HG03045 (cell line): ENCODE measurements around the gene SLC26A6.

ENCODE experiments used
- ATAC-seq: cut with Tn5 transposase; IDR thresholded peaks from one replicate; pipeline ENCODE4 v1.9.1; 2021; ENCODE audit warnings: mild to moderate bottlenecking, moderate library complexity; ENCODE audit not compliant: unreplicated experiment

The SLC26A6 gene, protein sequence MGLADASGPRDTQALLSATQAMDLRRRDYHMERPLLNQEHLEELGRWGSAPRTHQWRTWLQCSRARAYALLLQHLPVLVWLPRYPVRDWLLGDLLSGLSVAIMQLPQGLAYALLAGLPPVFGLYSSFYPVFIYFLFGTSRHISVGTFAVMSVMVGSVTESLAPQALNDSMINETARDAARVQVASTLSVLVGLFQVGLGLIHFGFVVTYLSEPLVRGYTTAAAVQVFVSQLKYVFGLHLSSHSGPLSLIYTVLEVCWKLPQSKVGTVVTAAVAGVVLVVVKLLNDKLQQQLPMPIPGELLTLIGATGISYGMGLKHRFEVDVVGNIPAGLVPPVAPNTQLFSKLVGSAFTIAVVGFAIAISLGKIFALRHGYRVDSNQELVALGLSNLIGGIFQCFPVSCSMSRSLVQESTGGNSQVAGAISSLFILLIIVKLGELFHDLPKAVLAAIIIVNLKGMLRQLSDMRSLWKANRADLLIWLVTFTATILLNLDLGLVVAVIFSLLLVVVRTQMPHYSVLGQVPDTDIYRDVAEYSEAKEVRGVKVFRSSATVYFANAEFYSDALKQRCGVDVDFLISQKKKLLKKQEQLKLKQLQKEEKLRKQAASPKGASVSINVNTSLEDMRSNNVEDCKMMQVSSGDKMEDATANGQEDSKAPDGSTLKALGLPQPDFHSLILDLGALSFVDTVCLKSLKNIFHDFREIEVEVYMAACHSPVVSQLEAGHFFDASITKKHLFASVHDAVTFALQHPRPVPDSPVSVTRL

DNA sequence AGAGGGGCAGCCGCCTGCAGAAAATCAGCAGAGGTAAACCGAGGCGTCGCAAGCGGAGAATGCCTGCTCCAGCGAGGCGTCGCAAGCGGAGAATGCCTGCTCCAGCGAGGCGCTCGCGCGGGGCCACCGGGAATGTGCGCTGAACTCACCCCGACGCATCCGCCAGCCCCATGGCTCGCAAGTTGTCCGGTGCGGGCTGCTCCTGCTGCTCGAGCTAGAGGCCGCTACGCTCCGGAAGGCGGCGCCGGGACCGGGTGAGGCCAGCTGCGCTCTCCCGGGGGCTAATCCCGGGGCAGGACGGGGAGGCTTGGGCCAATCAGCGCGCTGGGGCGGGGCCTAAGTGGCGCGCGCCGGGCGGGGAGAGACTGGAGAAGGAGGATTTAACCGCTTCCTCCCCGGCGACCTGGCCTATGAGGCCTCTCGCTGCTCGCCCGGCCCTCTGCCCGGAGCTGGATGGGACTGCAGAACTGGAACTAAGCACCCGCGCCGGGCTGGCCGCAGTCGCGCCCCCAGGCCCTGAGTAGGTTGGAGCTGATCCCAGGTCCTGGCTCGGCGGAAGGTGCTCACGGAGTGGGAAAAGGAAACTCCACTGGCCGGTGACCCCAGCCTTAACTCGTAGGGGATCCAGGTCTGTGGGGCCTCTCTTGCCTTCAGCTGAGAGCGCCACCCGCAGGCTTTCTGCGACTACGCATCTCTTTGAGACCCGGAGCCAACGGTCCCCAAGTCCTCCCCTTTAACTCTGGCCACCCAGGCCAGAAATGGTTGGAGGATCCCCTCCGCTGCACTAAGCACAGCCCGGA lies at the start of gene SLC26A6:
Gene SLC26A6, minus strand, starts transcription at position 240 of the 800 bp plus-strand sequence. Its CDS starts 68 bp downstream, at position 172.
- ATAC-seq, result peak; percentile 90

DNA sequence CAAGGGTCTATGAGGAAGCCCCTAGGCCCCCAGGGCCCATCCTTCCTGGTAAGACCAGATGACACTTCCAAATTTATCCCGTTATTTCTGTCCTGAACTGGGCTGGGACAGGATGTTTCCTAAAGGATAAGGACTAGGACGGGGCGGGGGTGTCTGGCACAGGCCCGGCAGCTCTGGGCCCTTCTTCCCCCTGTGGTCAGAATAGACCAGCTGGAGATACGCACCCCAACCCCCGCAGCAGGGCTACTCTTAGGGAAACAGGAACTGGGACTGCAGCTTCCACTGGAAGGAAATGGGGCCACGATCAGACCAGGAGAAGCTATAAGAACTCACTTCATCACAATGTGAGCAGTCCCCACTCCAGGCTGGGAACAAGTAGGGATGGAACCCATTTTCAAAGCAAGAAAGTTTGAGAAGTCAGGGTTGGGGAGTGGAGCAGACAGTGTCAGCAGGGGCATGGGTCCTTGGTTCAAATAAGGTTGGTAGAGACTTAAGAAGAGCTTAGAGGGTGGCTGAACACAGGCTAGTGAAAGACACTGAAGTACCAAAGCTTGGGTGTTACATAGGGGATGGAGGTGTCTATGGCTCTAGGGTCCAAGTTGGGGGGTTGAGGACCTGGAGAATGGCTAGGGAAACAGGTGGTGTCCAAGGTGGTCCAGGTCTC lies 49.4 kb upstream of the SLC26A6 start:
- ATAC-seq, result no peak

DNA sequence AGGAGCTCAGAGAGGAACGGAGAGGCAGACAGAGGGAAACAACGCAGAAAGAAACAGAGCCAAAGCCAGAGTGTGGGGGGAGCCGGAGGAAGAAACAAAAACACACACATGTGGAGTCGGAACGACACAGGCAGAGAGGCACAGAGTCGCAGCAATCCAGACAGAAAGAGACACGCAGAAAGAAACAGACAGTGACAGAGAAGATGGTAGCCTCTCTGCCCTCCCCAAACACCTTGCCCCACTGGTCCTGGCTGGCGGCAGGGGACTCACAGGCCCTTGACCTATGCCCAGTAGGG lies 48.7 kb upstream of the SLC26A6 start:
- no peak for ATAC-seq

DNA sequence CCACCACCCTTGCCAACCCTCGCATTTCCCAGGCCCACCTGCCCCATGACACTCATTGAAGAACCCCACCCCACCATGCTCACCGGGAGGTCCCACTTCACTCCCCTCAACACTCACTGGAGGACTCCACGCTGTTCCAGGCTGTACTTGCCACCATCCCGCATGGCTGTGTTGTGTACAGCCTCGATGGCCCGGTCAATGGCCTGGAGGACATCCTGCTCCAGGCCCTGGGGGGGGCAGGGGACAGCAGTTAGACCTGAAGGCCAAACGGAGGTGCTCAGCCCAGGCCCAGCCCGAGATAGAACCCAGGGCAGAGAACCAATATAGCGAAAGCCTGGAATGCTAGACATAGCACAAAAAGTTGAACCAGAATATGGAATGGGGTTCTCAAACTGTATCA lies 47.5 kb upstream of the SLC26A6 start:
- ATAC-seq, result no peak

DNA sequence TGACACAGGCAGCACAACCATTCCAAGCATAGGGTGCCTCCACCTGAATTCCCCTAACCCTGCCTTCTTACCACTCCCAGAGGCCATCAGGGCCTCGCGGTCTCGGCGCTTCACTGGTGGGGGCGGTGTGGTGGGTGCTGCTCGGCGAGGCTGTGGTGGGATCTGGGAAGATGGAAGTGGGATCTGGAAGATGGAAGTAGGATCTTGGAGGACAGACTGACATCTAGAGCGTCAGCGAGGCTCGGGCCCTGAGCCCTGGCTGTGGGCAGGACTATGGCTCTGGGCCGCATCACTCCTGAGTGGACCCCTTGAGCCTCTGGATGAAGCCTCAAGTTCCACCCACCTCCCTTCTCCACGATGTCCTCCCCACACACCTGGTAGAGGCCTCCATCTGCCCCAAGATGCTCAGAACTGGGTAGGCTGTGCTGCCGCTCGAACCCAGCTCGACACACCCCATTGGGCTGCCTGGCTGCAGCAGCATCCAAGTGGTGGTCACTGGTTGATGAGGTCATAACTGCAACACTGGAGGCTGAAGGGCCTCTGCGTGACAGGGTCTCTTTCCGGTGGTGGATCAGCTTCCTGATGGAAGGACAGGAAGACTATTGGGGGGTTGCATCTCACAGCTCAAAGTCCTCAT lies 46.8 kb upstream of the SLC26A6 start:
- no peak for ATAC-seq

DNA sequence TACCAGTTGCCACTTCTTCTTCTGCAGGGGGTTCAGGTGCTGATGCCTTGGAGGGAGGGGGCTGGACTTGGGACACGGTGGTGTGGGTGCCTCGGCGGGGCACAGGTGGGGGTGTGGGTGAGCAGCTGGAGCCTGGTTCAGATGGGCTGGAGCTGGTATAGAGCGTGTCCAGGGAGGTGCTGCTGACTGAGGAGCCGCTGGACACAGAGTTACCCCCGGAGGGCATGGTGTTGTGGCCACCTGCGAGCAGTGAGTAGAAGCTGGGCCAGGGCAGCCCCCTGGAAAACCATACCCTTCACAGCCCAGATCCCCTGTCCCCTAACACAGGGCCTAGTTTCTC lies 46.2 kb upstream of the SLC26A6 start:
- ATAC-seq, result no peak

DNA sequence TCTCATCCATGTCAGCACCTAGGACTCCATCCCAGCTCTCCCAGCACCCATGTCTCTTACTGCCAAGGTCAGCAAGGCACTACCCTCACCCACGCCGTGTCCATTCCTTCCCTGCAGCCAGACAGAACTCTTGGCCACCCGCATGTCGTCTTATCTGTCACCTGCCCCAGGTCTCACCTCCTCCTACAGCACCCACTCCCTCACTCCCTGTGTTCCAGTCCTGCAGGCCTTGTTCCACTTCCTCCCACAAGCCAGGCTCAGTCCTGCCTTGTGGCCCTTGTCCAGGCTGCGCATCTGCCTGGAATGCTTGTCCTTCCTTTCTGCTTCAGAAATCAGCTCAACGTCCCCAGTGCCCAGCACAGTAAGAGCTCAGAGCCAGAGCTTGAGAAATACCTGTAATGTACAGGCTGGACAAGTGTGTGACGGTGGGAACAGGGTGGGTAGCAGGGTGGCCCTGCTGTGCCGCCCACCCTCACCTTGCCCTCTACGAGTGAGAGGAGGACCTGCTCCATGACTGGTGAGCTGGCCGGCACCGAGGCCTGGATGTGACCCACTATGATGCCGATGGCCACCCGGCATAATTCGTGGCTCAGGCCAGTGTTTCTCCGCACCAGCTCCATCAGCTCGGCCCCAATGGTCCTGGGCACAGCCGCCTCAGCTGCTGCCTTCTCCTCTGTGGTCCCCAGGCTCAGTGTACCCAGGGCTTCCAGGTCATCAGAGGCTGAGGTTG lies 45.7 kb upstream of the SLC26A6 start:
- ATAC-seq, result no peak

DNA sequence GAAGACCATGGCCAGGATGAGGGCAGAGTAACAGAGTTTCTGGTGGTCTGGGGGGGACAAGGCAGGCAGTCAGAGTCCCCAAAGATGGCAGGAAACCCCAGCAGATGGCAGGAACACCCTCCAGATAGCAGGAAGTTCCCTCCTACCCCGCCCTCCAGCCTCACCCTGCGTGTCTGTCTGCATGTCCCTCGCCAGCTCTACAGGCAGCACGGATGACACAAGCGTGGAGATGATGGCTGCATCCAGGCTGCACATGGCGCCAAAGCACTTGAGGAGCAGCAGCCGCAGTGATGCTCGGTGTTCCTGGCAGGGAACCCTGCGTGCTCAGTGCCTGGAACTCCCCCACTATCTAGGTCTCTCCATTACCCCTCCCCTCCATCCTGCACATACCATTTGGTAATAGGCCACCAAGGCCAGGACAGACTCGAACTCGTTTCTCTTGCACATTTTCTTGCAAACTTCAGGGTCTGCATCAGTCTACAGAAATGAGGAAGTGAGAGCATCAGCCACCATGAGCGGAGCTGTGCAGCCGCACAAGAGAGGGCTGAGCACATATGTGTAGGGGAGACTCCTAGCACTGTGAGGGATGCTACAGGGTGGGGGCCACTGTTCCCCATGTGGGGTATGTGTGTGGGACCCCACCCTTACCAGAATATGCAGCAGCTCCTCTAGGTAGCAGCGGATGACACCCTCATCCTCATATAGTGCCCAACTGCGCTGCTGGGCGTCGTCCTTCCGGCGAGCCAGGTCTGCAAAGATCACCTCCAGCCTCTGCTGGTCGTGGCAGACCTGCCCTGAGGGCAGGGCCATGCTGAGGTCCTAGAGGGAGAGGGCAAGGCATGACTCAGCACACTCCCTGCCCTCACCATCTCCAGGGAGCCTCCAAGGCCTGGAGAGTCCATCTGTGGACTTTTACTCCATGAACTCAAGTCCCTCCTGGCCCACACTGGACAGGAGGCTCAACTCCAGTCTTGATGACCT lies 44.4 kb upstream of the SLC26A6 start:
- no peak for ATAC-seq

DNA sequence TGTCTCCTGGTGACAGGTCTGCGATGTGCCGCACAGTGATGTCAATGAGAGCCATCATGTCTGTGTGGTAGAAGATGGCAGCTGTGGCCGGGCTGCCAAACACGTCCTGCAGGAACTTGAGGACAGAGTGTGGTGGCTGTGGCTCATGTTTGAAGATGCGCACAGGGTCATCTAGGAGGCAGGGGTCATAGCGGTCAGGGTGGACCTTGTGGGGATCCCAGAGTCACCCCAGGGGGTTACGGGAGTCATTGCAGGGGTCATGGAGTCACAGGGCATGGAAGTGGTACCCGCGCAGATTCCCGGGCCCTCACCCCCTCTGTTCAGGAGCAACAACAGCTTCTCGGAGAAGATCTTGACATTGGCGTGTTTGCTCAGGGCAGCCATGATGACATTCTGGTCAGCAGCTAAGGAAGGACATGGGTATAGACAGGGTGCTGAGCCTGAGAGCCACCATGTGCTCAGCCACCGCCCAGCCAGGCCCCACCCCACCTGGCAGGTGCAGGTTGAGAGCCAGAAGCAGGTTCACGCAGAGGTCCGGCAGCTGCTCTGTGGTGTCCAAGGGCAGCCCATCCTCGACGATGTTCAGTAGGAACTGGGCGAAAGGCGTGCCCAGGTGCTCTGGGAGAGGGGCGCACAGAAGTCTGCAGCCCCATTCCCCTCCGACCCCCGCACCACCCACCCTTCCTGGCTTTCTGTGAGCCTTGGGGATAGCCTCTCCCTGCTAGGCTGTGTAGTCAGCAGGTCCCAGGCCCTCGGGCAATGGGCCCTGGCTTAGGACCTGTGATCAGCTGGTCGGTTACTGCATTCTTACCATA lies 43.5 kb upstream of the SLC26A6 start:
- ATAC-seq, result no peak

DNA sequence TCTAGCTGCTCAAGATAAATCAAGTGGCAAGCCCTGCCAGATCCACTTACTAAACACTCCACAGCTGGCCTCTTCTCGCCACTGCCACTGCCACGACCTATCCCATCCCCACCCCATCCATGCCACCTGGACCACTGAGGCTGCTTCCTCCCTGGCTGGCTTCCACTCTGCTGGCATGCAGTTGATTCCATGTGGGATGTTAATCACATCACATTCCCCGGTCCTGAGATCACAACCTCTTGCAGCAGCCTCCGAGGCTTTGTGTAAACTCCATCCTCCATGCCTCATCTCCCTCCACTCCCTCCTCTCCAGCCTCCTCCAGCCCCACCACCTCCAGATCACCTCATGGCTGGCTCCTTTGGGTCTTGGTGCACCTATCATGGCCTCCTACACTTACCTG lies 42.8 kb upstream of the SLC26A6 start:
- no peak for ATAC-seq

DNA sequence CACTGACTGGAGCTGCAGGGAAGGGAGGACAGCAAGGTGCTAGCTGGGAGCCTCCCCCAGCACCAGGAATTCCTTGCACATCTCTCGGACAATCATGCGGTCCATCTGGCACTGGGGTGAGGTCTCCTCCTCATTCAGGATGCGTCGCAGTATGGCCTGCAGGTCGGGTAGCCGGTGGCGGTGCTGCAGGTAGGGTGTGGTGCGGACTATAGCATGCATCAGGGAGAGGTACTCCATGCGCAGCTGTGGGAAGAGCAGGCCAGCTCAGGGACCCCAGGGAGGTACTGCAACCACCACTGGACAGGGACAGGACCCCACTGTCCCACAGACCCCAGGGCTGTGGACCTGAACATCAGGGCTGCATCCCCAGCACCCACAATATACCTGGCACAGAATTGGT lies 39.2 kb upstream of the SLC26A6 start:
- ATAC-seq, result no peak

DNA sequence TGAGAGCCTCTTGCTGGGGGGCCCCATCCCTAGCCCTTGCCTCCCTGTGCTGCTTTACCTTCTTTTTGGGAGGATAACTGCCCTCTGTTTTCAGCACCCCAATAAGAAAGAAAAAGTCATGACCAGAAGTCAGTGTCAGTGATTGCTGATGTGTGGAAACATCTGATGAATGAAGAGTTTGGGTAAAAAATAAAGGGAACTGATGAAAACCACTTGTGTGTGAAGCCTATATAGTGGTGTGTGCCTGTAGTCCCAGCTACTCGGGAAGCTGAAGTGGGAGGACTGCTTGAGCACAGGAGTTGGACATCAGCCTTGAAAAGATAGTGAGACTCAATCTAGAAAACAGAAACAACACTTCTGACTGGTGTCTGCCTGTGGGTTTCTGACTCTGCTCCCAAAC lies 37.3 kb upstream of the SLC26A6 start:
- no peak for ATAC-seq

DNA sequence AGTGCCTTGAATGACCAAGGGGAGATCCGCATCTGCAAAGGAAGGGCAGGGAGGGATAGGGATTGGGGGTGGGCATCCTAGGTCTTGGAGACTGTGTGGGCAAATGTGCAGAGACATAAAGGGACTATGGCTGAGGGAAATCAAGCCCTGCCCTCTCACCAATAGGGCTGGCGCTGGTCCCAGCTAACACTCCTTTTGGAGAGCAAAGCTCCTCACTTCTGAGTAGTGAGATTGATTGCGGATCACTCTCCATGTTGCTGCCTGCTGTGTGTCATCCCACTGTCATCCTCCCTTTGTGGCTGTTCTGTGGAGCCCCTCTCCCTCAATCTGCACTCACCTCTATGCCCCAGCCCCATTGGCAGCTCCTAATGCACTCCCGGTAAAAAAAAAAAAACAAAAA lies 29.7 kb upstream of the SLC26A6 start:
- no peak for ATAC-seq

DNA sequence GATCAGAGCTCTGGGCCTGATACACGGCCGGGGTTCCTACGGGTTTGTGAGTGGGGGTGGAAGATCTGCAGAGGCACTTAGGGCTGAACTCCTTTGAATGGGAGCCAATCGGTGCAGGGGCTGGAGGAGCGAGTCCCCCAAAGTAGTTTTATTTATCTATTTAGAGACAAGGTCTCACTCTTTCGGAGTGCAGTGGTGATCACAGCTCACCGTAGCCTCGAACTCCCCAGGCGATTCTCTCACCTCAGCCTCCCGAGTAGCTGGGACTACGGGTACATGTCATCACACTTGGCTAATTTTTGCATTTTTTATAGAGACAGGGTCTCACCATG lies 29.0 kb upstream of the SLC26A6 start:
- ATAC-seq, result no peak

DNA sequence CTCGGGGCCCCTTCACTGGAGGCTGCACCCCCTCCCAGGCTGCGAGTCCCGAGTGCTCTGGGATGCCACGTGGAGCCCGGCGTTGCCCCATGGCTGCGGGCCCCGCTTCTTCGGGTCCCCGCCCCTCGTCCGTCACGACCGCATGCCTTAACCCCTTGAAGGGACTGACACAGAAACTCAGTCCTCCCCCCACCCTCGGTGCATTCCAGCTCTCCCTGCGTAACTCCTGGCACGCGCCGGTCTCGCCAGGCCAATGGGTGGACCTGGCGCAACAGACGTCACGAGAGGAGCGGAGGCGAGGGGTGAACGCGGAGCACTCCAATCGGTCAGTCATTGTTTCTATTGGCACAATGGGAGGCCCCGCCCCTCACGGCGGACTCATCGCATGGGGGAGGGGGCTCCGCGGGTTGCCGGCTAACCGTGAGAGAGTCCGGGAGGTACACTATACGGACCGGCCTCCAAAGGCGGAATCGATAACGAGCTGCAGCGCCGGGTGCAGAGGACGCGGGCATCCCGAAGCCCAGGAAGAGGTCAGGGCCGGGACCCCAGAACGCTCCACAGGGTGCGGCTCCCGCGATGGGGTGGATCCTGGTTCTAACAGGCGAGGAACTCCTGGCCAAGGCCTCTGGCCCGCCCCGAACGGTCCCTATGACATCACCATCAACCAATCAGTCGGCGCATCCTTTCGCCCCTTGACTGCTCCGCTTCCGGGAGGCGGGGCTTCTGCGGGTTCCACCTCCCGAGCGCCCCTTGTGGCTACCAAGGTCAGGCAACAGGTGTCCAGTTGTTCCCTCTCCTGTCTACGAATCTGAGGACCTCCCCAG lies 28.4 kb upstream of the SLC26A6 start:
- ATAC-seq, result peak; percentile 84

DNA sequence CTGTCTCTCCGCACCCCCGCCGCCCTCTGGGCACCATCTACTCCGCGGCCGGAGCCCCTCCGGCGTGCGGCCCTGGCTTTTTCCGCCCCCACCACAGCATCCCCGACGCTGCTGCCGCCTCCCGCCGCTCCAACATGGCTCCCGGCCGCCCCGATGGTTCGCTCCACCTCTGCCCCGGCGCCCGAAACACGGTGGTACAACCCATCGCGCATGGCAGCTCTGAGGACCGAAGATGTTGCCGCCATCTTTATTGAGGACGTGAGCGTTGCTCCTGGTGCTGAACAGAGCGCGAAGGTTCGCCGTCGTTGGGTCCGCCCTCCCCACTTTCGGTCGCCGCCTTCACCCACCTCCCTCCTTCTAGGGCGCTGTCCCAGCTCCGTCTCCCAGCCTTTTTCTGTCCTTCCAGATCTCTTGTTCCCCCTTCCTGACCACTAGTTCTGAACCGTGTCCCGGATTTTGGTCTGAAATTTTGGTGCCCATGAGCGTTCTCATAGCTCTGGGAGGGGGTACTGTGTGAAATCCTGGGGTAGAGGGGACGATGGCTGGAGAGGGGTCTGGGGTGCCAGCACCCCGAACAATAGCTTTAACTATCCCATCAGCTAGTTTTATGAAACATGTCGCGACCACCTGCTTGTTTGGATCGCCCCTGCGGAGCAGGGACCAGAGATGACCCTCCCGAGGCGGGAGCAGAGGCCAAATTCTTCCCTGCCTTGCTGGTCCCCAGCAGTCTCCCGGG lies 27.7 kb upstream of the SLC26A6 start, which contains the start of gene CELSR3:
Gene CELSR3, minus strand, starts transcription at position 134 of the 736 bp plus-strand sequence. CDS start 252 bp downstream, outside the sequence.
- no peak for ATAC-seq
